Astrocyte (in vitro differentiated cells and primary cell): ENCODE data around the gene ZNF584. TPM values are rescaled to one million over a fixed set of nuclear protein-coding genes. Genes with fewer than 3 reads are reported as not detected.

ENCODE experiments used
- DNase-seq: peaks from one replicate; pipeline ENCODE4 v3.0.0-alpha.2; 2010; ENCODE audit warnings: low read depth
- FAIRE-seq: peaks from 2 replicates; lab custom pipeline; 2011; peaks lifted over from hg19 to GRCh38; lab: Jason Lieb, UNC
- H2AFZ ChIP-seq: 2 replicates; pipeline ENCODE4 v1.6.0; 2012; ENCODE audit warnings: low read depth, low read length, inconsistent platforms
- H3K27ac ChIP-seq: 2 replicates; pipeline ENCODE4 v1.5.1; 2011; ENCODE audit warnings: low read depth, low read length, inconsistent platforms
- H3K27me3 ChIP-seq: 2 replicates; pipeline ENCODE4 v1.6.0; 2011; ENCODE audit warnings: low read length, inconsistent platforms; ENCODE audit not compliant: insufficient read depth
- H3K36me3 ChIP-seq: 2 replicates; pipeline ENCODE4 v1.5.1; 2011; ENCODE audit warnings: low read length, inconsistent platforms; ENCODE audit not compliant: insufficient read depth
- H3K4me1 ChIP-seq: 2 replicates; pipeline ENCODE4 v1.5.1; 2011; ENCODE audit warnings: low read length, inconsistent platforms; ENCODE audit not compliant: insufficient read depth
- H3K4me2 ChIP-seq: 2 replicates; pipeline ENCODE4 v1.6.0; 2012; ENCODE audit warnings: low read length, inconsistent platforms
- H3K4me3 ChIP-seq: 2 replicates; pipeline ENCODE4 v1.5.1; 2011; ENCODE audit warnings: low read depth, mild to moderate bottlenecking, low read length, inconsistent platforms; ENCODE audit not compliant: insufficient read depth
- H3K79me2 ChIP-seq: 2 replicates; pipeline ENCODE4 v1.6.0; 2012; ENCODE audit warnings: mild to moderate bottlenecking, low read length, inconsistent platforms; ENCODE audit not compliant: insufficient read depth
- H3K9ac ChIP-seq: 2 replicates; pipeline ENCODE4 v1.6.0; 2012; ENCODE audit warnings: mild to moderate bottlenecking, low read length, inconsistent platforms
- H3K9me3 ChIP-seq: 2 replicates; pipeline ENCODE4 v1.5.1; 2012; ENCODE audit warnings: low read depth, mild to moderate bottlenecking, low read length, inconsistent platforms; ENCODE audit not compliant: insufficient read depth
- H4K20me1 ChIP-seq: 2 replicates; pipeline ENCODE4 v1.6.0; 2012; ENCODE audit warnings: low read length, inconsistent platforms; ENCODE audit not compliant: insufficient read depth
- H3K27ac Mint-ChIP-seq: one replicate; pipeline ENCODE4 v1.8.0; 2021; ENCODE audit warnings: mild to moderate bottlenecking, mixed read lengths; ENCODE audit not compliant: unreplicated experiment
- H3K27me3 Mint-ChIP-seq: one replicate; pipeline ENCODE4 v1.8.0; 2021; ENCODE audit warnings: low read depth, mixed read lengths; ENCODE audit not compliant: unreplicated experiment
- H3K36me3 Mint-ChIP-seq: one replicate; pipeline ENCODE4 v1.8.0; 2021; ENCODE audit warnings: low read depth, mixed read lengths; ENCODE audit not compliant: unreplicated experiment
- H3K4me1 Mint-ChIP-seq: one replicate; pipeline ENCODE4 v1.8.0; 2021; ENCODE audit warnings: low read depth, mixed read lengths; ENCODE audit not compliant: unreplicated experiment
- H3K4me3 Mint-ChIP-seq: one replicate; pipeline ENCODE4 v1.8.0; 2021; ENCODE audit warnings: mild to moderate bottlenecking, moderate library complexity, mixed read lengths; ENCODE audit not compliant: unreplicated experiment
- H3K9me3 Mint-ChIP-seq: one replicate; pipeline ENCODE4 v1.8.0; 2021; ENCODE audit warnings: mild to moderate bottlenecking, mixed read lengths; ENCODE audit not compliant: unreplicated experiment
- CTCF ChIP-seq: IDR thresholded peaks from 2 replicates; pipeline ENCODE4 v1.5.1; 2011; ENCODE audit warnings: low read depth, mild to moderate bottlenecking, inconsistent platforms, low read length, moderate library complexity; ENCODE audit not compliant: insufficient read depth
- EZH2 ChIP-seq: IDR thresholded peaks from 2 replicates; pipeline ENCODE4 v1.6.1; 2012; ENCODE audit warnings: mild to moderate bottlenecking, low read length, inconsistent platforms; ENCODE audit not compliant: insufficient read depth
- total RNA-seq: library from RNA; stranded (reverse); gene quantifications from 2 replicates; pipeline ENCODE4 v1.2.1, GENCODE V29; 2021

ZNF584 gene
- total RNA-seq, 1 donor from 2014 or later = 12.7 TPM

GRCh38 chr19:58394821-58395219 lies 13.6 kb upstream of the ZNF584 start:
- no peak overlapping the region for H3K27ac Mint-ChIP-seq

GRCh38 chr19:58395220-58395978 lies 13.1 kb upstream of the ZNF584 start, which contains the start of gene RNF225:
TSS of gene RNF225 (plus strand) at chr19:58395656. CDS start at chr19:58396090, 434 bp downstream.
- no peak for DNase-seq
- Histone ChIP-seq H2AFZ (no peak within 1 kb of the TSS), H3K9me3 (no peaks in the 10 kb centered on the region), H3K4me3 (no peak within 1 kb of the TSS), H3K4me1 (peaks cover 8% of the 10 kb centered on the region), H3K4me2 (peak within 1 kb of the TSS; percentile 73), H3K27me3 (no peaks in the 10 kb centered on the region), H4K20me1 (peaks cover 53% of the 10 kb centered on the region), H3K36me3 (peaks cover 25% of the 10 kb centered on the region), H3K27ac (no peak within 1 kb of the TSS), H3K9ac (no peak within 1 kb of the TSS), H3K79me2 (peaks cover 22% of the 10 kb centered on the region)
- peaks cover 21% of the 10 kb centered on the region for H3K36me3 Mint-ChIP-seq
- TF ChIP-seq EZH2 = no peak
- TF ChIP-seq CTCF = no peak
- no peaks in the 10 kb centered on the region for H3K9me3 Mint-ChIP-seq
- no peaks in the 10 kb centered on the region for H3K27me3 Mint-ChIP-seq
- no peak for FAIRE-seq
- H3K4me1 Mint-ChIP-seq = peaks cover 5% of the 10 kb centered on the region
- H3K27ac Mint-ChIP-seq = no peak within 1 kb of the TSS
- peak within 1 kb of the TSS; percentile 66 for H3K4me3 Mint-ChIP-seq

More at GRCh38 chr19:58394821-58395219, 13.6 kb upstream of the ZNF584 start:
- Histone ChIP-seq H3K4me1 (peaks cover 6% of the 10 kb centered on the region), H3K9ac (no peak overlapping the region), H3K9me3 (no peaks in the 10 kb centered on the region), H3K79me2 (peaks cover 28% of the 10 kb centered on the region), H4K20me1 (peaks cover 58% of the 10 kb centered on the region), H3K4me2 (no peak overlapping the region), H2AFZ (no peak overlapping the region), H3K27ac (no peak overlapping the region), H3K36me3 (peaks cover 25% of the 10 kb centered on the region), H3K27me3 (no peaks in the 10 kb centered on the region), H3K4me3 (no peak overlapping the region)
- peaks cover 6% of the 10 kb centered on the region for H3K4me1 Mint-ChIP-seq
- no peak overlapping the region for H3K4me3 Mint-ChIP-seq
- H3K36me3 Mint-ChIP-seq = peaks cover 21% of the 10 kb centered on the region
- DNase-seq (no peak), FAIRE-seq (no peak)
- H3K9me3 Mint-ChIP-seq = no peaks in the 10 kb centered on the region
- H3K27me3 Mint-ChIP-seq = no peaks in the 10 kb centered on the region
- TF ChIP-seq EZH2 (no peak), CTCF (no peak)
